ENCODE measurements around the gene LIG1.

- TF ChIP-seq CTCF (IDR thresholded peaks at IDR 0.05): peak; percentile 77 to 86 (median 78)
- no peak for TF ChIP-seq POLR2A (IDR thresholded peaks at IDR 0.05)
- no peak for TF ChIP-seq POLR2AphosphoS5 (IDR thresholded peaks at IDR 0.05)
Measured at GRCh38 chr19:48152551-48152950, 17.6 kb downstream of the LIG1 start.
